ENCODE measurements around the gene LHX6. TPM values are rescaled to one million over a fixed set of nuclear protein-coding genes. Genes with fewer than 3 reads are reported as not detected.

The LHX6 gene
- total and polyA plus RNA-seq, 9 of the 15 experiments (the other 6 are each of a cell fraction or from before 2014, with no cell fraction given) = 2.8 to 16.3 (median 7.9) TPM

GRCh38 chr9:122264360-122265148, 35.8 kb upstream of the LHX6 start, which contains the start of the genes MRRF and RBM18 (continued):
- TF ChIP-seq, protein P1, sequence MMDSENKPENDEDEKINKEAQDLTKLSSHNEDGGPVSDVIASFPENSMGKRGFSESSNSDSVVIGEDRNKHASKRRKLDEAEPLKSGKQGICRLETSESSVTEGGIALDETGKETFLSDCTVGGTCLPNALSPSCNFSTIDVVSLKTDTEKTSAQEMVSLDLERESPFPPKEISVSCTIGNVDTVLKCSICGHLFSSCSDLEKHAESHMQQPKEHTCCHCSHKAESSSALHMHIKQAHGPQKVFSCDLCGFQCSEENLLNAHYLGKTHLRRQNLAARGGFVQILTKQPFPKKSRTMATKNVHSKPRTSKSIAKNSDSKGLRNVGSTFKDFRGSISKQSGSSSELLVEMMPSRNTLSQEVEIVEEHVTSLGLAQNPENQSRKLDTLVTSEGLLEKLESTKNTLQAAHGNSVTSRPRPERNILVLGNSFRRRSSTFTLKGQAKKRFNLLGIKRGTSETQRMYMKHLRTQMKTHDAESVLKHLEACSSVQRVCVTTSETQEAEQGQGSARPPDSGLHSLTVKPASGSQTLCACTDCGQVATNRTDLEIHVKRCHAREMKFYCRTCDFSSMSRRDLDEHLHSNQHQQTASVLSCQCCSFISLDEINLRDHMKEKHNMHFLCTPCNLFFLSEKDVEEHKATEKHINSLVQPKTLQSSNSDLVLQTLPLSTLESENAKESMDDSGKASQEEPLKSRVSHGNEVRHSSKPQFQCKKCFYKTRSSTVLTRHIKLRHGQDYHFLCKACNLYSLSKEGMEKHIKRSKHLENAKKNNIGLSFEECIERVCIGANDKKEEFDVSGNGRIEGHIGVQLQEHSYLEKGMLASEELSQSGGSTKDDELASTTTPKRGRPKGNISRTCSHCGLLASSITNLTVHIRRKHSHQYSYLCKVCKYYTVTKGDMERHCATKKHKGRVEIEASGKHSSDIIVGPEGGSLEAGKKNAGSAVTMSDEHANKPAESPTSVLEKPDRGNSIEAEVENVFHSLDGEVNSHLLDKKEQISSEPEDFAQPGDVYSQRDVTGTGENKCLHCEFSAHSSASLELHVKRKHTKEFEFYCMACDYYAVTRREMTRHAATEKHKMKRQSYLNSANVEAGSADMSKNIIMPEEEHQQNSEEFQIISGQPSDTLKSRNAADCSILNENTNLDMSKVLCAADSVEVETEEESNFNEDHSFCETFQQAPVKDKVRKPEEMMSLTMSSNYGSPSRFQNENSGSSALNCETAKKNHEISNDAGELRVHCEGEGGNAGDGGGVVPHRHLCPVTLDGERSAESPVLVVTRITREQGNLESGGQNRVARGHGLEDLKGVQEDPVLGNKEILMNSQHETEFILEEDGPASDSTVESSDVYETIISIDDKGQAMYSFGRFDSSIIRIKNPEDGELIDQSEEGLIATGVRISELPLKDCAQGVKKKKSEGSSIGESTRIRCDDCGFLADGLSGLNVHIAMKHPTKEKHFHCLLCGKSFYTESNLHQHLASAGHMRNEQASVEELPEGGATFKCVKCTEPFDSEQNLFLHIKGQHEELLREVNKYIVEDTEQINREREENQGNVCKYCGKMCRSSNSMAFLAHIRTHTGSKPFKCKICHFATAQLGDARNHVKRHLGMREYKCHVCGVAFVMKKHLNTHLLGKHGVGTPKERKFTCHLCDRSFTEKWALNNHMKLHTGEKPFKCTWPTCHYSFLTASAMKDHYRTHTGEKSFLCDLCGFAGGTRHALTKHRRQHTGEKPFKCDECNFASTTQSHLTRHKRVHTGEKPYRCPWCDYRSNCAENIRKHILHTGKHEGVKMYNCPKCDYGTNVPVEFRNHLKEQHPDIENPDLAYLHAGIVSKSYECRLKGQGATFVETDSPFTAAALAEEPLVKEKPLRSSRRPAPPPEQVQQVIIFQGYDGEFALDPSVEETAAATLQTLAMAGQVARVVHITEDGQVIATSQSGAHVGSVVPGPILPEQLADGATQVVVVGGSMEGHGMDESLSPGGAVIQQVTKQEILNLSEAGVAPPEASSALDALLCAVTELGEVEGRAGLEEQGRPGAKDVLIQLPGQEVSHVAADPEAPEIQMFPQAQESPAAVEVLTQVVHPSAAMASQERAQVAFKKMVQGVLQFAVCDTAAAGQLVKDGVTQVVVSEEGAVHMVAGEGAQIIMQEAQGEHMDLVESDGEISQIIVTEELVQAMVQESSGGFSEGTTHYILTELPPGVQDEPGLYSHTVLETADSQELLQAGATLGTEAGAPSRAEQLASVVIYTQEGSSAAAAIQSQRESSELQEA (IDR thresholded peaks at IDR 0.05; ENCODE audit: low read depth) = no peak
- peak; percentile 46; the same call in 1 of the 2 replicates for TF ChIP-seq NFRKB (IDR thresholded peaks at IDR 0.05; ENCODE audit: low read depth)
- TF ChIP-seq TBP (optimal IDR thresholded peaks at IDR 0.05; ENCODE audit: low read depth, low read length) = peak; percentile 54
- TF ChIP-seq, protein P2, sequence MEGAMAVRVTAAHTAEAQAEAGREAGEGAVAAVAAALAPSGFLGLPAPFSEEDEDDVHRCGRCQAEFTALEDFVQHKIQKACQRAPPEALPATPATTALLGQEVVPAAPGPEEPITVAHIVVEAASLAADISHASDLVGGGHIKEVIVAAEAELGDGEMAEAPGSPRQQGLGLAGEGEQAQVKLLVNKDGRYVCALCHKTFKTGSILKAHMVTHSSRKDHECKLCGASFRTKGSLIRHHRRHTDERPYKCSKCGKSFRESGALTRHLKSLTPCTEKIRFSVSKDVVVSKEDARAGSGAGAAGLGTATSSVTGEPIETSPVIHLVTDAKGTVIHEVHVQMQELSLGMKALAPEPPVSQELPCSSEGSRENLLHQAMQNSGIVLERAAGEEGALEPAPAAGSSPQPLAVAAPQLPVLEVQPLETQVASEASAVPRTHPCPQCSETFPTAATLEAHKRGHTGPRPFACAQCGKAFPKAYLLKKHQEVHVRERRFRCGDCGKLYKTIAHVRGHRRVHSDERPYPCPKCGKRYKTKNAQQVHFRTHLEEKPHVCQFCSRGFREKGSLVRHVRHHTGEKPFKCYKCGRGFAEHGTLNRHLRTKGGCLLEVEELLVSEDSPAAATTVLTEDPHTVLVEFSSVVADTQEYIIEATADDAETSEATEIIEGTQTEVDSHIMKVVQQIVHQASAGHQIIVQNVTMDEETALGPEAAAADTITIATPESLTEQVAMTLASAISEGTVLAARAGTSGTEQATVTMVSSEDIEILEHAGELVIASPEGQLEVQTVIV (CRISPR knock-in tag; IDR thresholded peaks at IDR 0.05; ENCODE audit: borderline replicate concordance) = no peak
- peak; percentile 62 to 79; a peak in 3 of 4 replicates for TF ChIP-seq FOXK2 (conservative IDR thresholded peaks at IDR 0.05 in 1 of 2, IDR thresholded peaks at IDR 0.05 in 1 of 2; ENCODE audit: low read depth in 2 of 2)
- no peak for TF ChIP-seq ZNF197 (CRISPR knock-in tag; IDR thresholded peaks at IDR 0.05; ENCODE audit: low read depth)
- no peak for TF ChIP-seq ZNF778 (CRISPR knock-in tag; IDR thresholded peaks at IDR 0.05)
- peak; percentile 71 for TF ChIP-seq PML (IDR thresholded peaks at IDR 0.05; ENCODE audit: low read length)
- TF ChIP-seq, protein P3, sequence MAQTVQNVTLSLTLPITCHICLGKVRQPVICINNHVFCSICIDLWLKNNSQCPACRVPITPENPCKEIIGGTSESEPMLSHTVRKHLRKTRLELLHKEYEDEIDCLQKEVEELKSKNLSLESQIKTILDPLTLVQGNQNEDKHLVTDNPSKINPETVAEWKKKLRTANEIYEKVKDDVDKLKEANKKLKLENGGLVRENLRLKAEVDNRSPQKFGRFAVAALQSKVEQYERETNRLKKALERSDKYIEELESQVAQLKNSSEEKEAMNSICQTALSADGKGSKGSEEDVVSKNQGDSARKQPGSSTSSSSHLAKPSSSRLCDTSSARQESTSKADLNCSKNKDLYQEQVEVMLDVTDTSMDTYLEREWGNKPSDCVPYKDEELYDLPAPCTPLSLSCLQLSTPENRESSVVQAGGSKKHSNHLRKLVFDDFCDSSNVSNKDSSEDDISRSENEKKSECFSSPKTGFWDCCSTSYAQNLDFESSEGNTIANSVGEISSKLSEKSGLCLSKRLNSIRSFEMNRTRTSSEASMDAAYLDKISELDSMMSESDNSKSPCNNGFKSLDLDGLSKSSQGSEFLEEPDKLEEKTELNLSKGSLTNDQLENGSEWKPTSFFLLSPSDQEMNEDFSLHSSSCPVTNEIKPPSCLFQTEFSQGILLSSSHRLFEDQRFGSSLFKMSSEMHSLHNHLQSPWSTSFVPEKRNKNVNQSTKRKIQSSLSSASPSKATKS (CRISPR knock-in tag; IDR thresholded peaks at IDR 0.05) = no peak
- no peak for TF ChIP-seq PTBP1 (IDR thresholded peaks at IDR 0.05; ENCODE audit: low read depth, low read length)
- peak; percentile 69 for TF ChIP-seq POLR2B (IDR thresholded peaks at IDR 0.05; ENCODE audit: low read depth, partially characterized antibody)
- no peak for TF ChIP-seq MEF2D (tag; conservative IDR thresholded peaks at IDR 0.05; ENCODE audit: low read depth)
- no peak for TF ChIP-seq ZZZ3 (IDR thresholded peaks at IDR 0.05)
- TF ChIP-seq SMARCE1 (IDR thresholded peaks at IDR 0.05) = no peak
- TF ChIP-seq COPS2 (conservative IDR thresholded peaks at IDR 0.05) = no peak
- TF ChIP-seq BACH1 (tag; IDR thresholded peaks at IDR 0.05) = no peak

Measured in K562 (cell line).